Measurements from ENCODE around the gene PRR12.
A peak's percentile ranks its signal among the peaks of the same experiment; 100 is the strongest.

The PRR12 gene

GRCh38 chr19:49579947-49580263 lies 11.1 kb upstream of the PRR12 start:
- no peaks in the 10 kb centered on the region for H3K27me3 ChIP-seq
- TF ChIP-seq, protein P1, sequence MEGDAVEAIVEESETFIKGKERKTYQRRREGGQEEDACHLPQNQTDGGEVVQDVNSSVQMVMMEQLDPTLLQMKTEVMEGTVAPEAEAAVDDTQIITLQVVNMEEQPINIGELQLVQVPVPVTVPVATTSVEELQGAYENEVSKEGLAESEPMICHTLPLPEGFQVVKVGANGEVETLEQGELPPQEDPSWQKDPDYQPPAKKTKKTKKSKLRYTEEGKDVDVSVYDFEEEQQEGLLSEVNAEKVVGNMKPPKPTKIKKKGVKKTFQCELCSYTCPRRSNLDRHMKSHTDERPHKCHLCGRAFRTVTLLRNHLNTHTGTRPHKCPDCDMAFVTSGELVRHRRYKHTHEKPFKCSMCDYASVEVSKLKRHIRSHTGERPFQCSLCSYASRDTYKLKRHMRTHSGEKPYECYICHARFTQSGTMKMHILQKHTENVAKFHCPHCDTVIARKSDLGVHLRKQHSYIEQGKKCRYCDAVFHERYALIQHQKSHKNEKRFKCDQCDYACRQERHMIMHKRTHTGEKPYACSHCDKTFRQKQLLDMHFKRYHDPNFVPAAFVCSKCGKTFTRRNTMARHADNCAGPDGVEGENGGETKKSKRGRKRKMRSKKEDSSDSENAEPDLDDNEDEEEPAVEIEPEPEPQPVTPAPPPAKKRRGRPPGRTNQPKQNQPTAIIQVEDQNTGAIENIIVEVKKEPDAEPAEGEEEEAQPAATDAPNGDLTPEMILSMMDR (IDR thresholded peaks at IDR 0.05): no peak
- no peak for DNase-seq
- H3K36me3 ChIP-seq: peaks cover 5 to 15% (median 15%) of the 10 kb centered on the region in 3 donors
- H3K9me3 ChIP-seq: no peaks in the 10 kb centered on the region
- H3K4me1 ChIP-seq: peaks cover 0 to 24% (median 15%) of the 10 kb centered on the region in 4 donors
- H3K4me3 ChIP-seq: peak overlapping the region; percentile 58 to 66
- peak overlapping the region; percentile 64 to 82 for H3K27ac ChIP-seq
- intact Hi-C loops (cut with DNase I; ENCODE audit: low total_unique reads): no loop called here

DNA sequence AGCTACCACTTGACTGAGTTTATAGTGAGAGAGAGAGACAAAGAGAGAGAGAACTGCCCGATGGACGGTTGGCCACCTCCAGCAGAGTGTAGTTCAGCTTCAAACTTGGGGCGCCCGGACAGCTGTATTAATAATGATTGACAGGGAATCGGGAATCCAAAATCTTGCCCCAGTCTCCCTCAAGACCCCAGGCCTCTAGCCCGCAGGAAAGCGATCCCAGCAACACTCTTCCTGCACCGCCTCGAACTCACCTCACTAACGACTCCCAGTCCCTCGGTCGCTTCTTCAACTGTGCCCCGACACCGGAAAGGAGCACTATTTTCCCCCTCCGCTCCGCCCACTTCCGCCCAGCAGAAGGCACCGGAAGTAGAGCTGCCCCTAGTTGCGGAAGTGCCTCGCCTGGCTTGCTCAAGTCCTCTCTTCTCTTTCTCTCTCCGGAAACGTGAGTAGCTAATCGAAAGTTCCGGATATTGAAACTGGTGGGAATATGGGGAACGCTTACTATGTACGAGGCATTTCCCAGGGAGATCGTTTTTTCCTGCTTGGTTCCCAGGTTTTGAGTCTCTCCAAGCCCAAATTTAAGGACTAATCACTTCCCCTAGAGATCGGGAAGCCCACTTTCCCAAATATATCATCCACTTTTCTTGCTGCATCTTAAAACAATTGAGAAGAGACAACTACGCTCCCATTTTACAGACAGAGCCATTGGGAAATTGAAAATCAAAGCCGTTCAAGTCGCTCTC lies 10.5 kb upstream of the PRR12 start, which contains the start of gene NOSIP:
NOSIP (minus strand) TSS at position 293 of the 743 bp plus-strand sequence. CDS start 19,865 bp downstream, outside the sequence.
- H3K27ac ChIP-seq: peak within 1 kb of the TSS; percentile 64 to 82
- H3K36me3 ChIP-seq: peaks cover 3 to 11% (median 10%) of the 10 kb centered on the region in 3 donors
- no peaks in the 10 kb centered on the region for H3K27me3 ChIP-seq
- peak within 1 kb of the TSS; percentile 58 to 66 for H3K4me3 ChIP-seq
- peak; percentile 94 to 97 for DNase-seq
- H3K9me3 ChIP-seq: no peaks in the 10 kb centered on the region
- H3K4me1 ChIP-seq: peaks cover 0 to 24% (median 15%) of the 10 kb centered on the region in 4 donors
- TF ChIP-seq, protein P1 (IDR thresholded peaks at IDR 0.05): no peak
- intact Hi-C loops (cut with DNase I; ENCODE audit: low total_unique reads): no loop called here

DNA sequence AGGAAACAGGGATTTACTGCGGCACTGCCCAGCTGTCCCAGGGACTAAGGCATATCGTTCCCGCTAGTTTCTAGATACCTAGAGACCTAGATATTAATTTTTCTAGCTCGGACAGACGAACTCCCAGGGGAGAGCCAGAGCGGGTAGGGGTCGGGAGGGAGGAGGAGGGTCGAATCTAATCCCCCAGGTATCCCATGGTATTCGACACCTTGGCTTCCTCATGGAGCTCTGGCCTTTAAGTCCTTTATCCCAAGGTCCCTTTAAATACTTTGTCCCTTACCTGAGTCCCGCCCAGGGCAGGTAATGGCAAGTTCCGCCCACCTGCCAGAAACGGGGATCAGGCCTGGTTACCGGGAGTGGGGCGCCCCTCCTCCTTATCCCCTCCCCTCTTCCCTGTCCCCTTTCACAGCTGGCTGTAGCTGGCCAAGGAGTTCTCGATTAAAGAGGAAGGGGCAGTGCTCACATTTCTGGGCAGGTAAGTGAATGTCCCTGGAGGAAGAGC lies 9.9 kb upstream of the PRR12 start, which contains the start of gene PRRG2:
PRRG2 (plus strand) TSS at position 310 of the 502 bp plus-strand sequence. CDS start 1,904 bp downstream, outside the sequence.
- Histone ChIP-seq H3K4me3 (peak within 1 kb of the TSS; percentile 58 to 66), H3K27ac (peak within 1 kb of the TSS; percentile 64 to 82), H3K9me3 (no peaks in the 10 kb centered on the region), H3K36me3 (peaks cover 0 to 5% (median 4%) of the 10 kb centered on the region in 3 donors), H3K27me3 (no peaks in the 10 kb centered on the region), H3K4me1 (peaks cover 0 to 24% (median 15%) of the 10 kb centered on the region in 4 donors)
- DNase-seq: no peak
- TF ChIP-seq, protein P1 (IDR thresholded peaks at IDR 0.05): no peak
- intact Hi-C loops (cut with DNase I; ENCODE audit: low total_unique reads): no loop called here

GRCh38 chr19:49583239-49583638 lies 7.7 kb upstream of the PRR12 start:
- peaks cover 0 to 19% (median 12%) of the 10 kb centered on the region in 4 donors for H3K4me1 ChIP-seq
- TF ChIP-seq, protein P1 (IDR thresholded peaks at IDR 0.05): no peak
- H3K27ac ChIP-seq: no peak overlapping the region
- no peaks in the 10 kb centered on the region for H3K9me3 ChIP-seq
- H3K4me3 ChIP-seq: no peak overlapping the region
- no peaks in the 10 kb centered on the region for H3K36me3 ChIP-seq
- intact Hi-C loops (cut with DNase I; ENCODE audit: low total_unique reads): no loop called here
- DNase-seq: no peak
- no peaks in the 10 kb centered on the region for H3K27me3 ChIP-seq

GRCh38 chr19:49585023-49585422 lies 6.0 kb upstream of the PRR12 start:
- TF ChIP-seq, protein P1 (IDR thresholded peaks at IDR 0.05): no peak
- intact Hi-C loops (cut with DNase I; ENCODE audit: low total_unique reads): no loop called here
- no peaks in the 10 kb centered on the region for H3K9me3 ChIP-seq
- H3K4me1 ChIP-seq: peaks cover 0 to 11% (median 2%) of the 10 kb centered on the region in 4 donors
- H3K27ac ChIP-seq: no peak overlapping the region
- H3K27me3 ChIP-seq: no peaks in the 10 kb centered on the region
- DNase-seq: no peak
- H3K4me3 ChIP-seq: no peak overlapping the region
- H3K36me3 ChIP-seq: no peaks in the 10 kb centered on the region
